ENCODE results near the gene PSD2. TPM values are rescaled to one million over a fixed set of nuclear protein-coding genes. Genes with fewer than 3 reads are reported as not detected.

The PSD2 gene
- total RNA-seq, 1 experiment from 2014 or later, result 0.22 TPM

- no peak overlapping the region for H4K8ac ChIP-seq (replicated peaks; ENCODE audit: insufficient read length, low read depth, low read length)
- no peak overlapping the region for H3K9ac ChIP-seq (ENCODE audit: extremely low read depth, insufficient read length, low read length)
- Mint-ChIP-seq H3K4me3 (no peak overlapping the region), H3K27me3 (ENCODE audit: low read depth) (peaks cover 52% of the 10 kb centered on the region), H3K4me1 (peaks cover 5 to 15% of the 10 kb centered on the region in 2 experiments), H3K9me3 (no peaks in the 10 kb centered on the region), H3K36me3 (ENCODE audit: insufficient read depth in 1 of 3, low read depth in 3 of 3) (no peaks in the 10 kb centered on the region), H3K27ac (no peak overlapping the region; a peak in 1 of 7 replicates)
- no peak overlapping the region for H2BK20ac ChIP-seq (ENCODE audit: low read depth, low read length, poor library complexity, severe bottlenecking)
- H4K20me1 ChIP-seq (ENCODE audit: control insufficient read depth, insufficient read depth, insufficient read length), result no peaks in the 10 kb centered on the region
- WGBS (ENCODE audit: extremely low coverage, insufficient read length, low lambda C conversion rate), result no CpG with 5 or more reads among the region's 12 CpGs
- TF ChIP-seq, protein P1, sequence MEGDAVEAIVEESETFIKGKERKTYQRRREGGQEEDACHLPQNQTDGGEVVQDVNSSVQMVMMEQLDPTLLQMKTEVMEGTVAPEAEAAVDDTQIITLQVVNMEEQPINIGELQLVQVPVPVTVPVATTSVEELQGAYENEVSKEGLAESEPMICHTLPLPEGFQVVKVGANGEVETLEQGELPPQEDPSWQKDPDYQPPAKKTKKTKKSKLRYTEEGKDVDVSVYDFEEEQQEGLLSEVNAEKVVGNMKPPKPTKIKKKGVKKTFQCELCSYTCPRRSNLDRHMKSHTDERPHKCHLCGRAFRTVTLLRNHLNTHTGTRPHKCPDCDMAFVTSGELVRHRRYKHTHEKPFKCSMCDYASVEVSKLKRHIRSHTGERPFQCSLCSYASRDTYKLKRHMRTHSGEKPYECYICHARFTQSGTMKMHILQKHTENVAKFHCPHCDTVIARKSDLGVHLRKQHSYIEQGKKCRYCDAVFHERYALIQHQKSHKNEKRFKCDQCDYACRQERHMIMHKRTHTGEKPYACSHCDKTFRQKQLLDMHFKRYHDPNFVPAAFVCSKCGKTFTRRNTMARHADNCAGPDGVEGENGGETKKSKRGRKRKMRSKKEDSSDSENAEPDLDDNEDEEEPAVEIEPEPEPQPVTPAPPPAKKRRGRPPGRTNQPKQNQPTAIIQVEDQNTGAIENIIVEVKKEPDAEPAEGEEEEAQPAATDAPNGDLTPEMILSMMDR (conservative IDR thresholded peaks at IDR 0.05), result no peak
- no peaks in the 10 kb centered on the region for H3K79me2 ChIP-seq (ENCODE audit: insufficient read depth, low read length)
- H3K9me3 ChIP-seq (ENCODE audit: control insufficient read depth, low read depth, low read length), result no peaks in the 10 kb centered on the region
- H3K79me1 ChIP-seq (ENCODE audit: insufficient read depth, low read depth, low read length, poor library complexity, severe bottlenecking), result no peaks in the 10 kb centered on the region
- no peak overlapping the region for H4K5ac ChIP-seq (ENCODE audit: insufficient read length, low read depth, low read length)
- DNase-seq, result no peak
- no peak overlapping the region for H3K4ac ChIP-seq (ENCODE audit: low read depth, low read length)
- no peak overlapping the region for H3K14ac ChIP-seq (ENCODE audit: insufficient read depth, low read length)
- H3K27ac ChIP-seq (ENCODE audit: insufficient read length, low read depth, low read length), result no peak overlapping the region
- H3K4me1 ChIP-seq (ENCODE audit: insufficient read depth, low read length), result no peaks in the 10 kb centered on the region
- H2AFZ ChIP-seq (ENCODE audit: low read length), result no peak overlapping the region
- no peak overlapping the region for H3T11ph ChIP-seq (ENCODE audit: low read length)
- H2BK15ac ChIP-seq (ENCODE audit: low read depth, low read length), result no peak overlapping the region
- no peak overlapping the region for H2BK12ac ChIP-seq (ENCODE audit: insufficient read length, low read depth, low read length)
- no peak overlapping the region for H2BK120ac ChIP-seq (ENCODE audit: low read depth, low read length, poor library complexity, severe bottlenecking)
- no peak overlapping the region for H3K4me2 ChIP-seq (ENCODE audit: insufficient read depth, insufficient read length, low read length)
- no peaks in the 10 kb centered on the region for H3K23me2 ChIP-seq (ENCODE audit: insufficient read length, low read depth, low read length, poor library complexity, severe bottlenecking)
- no peak overlapping the region for H4K91ac ChIP-seq (ENCODE audit: insufficient read length, low read depth, low read length)
- H2AK5ac ChIP-seq (ENCODE audit: insufficient read length, low read length), result no peak overlapping the region
- H3K56ac ChIP-seq (ENCODE audit: insufficient read length, low read depth, low read length), result no peak overlapping the region
- no peak overlapping the region for H3K18ac ChIP-seq (ENCODE audit: insufficient read length, low read depth, low read length)
- no peaks in the 10 kb centered on the region for H3K27me3 ChIP-seq (ENCODE audit: insufficient read depth, low read length)
- H3K23ac ChIP-seq (ENCODE audit: insufficient read length, low read depth, low read length), result no peak overlapping the region
- H2BK5ac ChIP-seq (ENCODE audit: insufficient read length, low read length), result no peak overlapping the region
These were observed 69.3 kb downstream of the PSD2 start for GRCh38 chr5:139864716-139865483.

All from H9 (cell line).